IMR-90 (cell line): Measurements from ENCODE around the gene FRMD4B. TPM values are rescaled to one million over a fixed set of nuclear protein-coding genes. Genes with fewer than 3 reads are reported as not detected.

Source experiments
- ATAC-seq: fragments of 200-7000 bp; cut with Tn5 transposase; 2 replicates; pipeline ENCODE4 v1.9.1; 2020; ENCODE audit warnings: low read depth, mild to moderate bottlenecking, moderate library complexity
- BruUV-seq: library from RNA; stranded (reverse); fragments of 400-500 nt; replicated peaks from 2 replicates; lab custom pipeline; 2021; lab: Mats Ljungman, UMichigan
- CTCF ChIA-PET: fragments of 300-600 bp; formaldehyde crosslinking; extraction: SDS; loops from one replicate; lab custom pipeline; 2021; ENCODE audit warnings: antibody characterized with exemption; lab: Yijun Ruan, JAX
- POLR2A ChIA-PET: fragments of 300-600 bp; sonication (Branson Sonifier 250); formaldehyde crosslinking; loops from one replicate; lab custom pipeline; 2022; ENCODE audit warnings: antibody characterized with exemption; ENCODE audit not compliant: unreplicated experiment; lab: Charles Lee
- DNase-seq: peaks from one replicate; pipeline ENCODE4 v3.0.0; 2013
- H2AFZ ChIP-seq: replicated peaks from 2 replicates; pipeline ENCODE3; 2013; ENCODE audit warnings: low read length, mild to moderate bottlenecking; ENCODE audit not compliant: poor library complexity
- H2AK5ac ChIP-seq: 2 replicates; pipeline ENCODE4 v1.6.1; 2013; ENCODE audit warnings: low read depth, low read length, inconsistent platforms
- H2AK9ac ChIP-seq: replicated peaks from 2 replicates; pipeline ENCODE3; 2013; ENCODE audit warnings: mild to moderate bottlenecking, low read depth, low read length, moderate library complexity; ENCODE audit not compliant: poor library complexity
- H2BK120ac ChIP-seq: 2 replicates; pipeline ENCODE4 v1.6.1; 2013; ENCODE audit warnings: low read depth, low read length, inconsistent platforms
- H2BK15ac ChIP-seq: 3 replicates; pipeline ENCODE4 v1.6.1; 2013; ENCODE audit warnings: low read depth, low read length, inconsistent platforms
- H2BK20ac ChIP-seq: 2 replicates; pipeline ENCODE4 v1.6.1; 2013; ENCODE audit warnings: low read depth, mild to moderate bottlenecking, inconsistent platforms, low read length, moderate library complexity
- H2BK5ac ChIP-seq: 2 replicates; pipeline ENCODE4 v1.6.1; 2013; ENCODE audit warnings: mild to moderate bottlenecking, low read depth, low read length, inconsistent platforms; ENCODE audit not compliant: poor library complexity, severe bottlenecking
- H3K14ac ChIP-seq: replicated peaks from 2 replicates; pipeline ENCODE4 v1.6.1; 2013; ENCODE audit warnings: low read depth, low read length, inconsistent platforms
- H3K18ac ChIP-seq: 2 replicates; pipeline ENCODE4 v1.6.1; 2013; ENCODE audit warnings: low read depth, low read length, control low read depth
- H3K23ac ChIP-seq: 2 replicates; pipeline ENCODE4 v1.6.1; 2013; ENCODE audit warnings: low read depth, low read length, inconsistent platforms
- H3K27ac ChIP-seq: 2 replicates; pipeline ENCODE4 v1.5.1; 2013; ENCODE audit warnings: mild to moderate bottlenecking, control low read depth, low read length; ENCODE audit not compliant: insufficient read depth
- H3K27me3 ChIP-seq: 2 replicates; pipeline ENCODE4 v1.6.1; 2013; ENCODE audit warnings: low read length; ENCODE audit not compliant: control insufficient read depth, insufficient read depth
- H3K36me3 ChIP-seq: 2 replicates; pipeline ENCODE4 v1.6.1; 2013; ENCODE audit warnings: low read length, mixed read lengths; ENCODE audit not compliant: control insufficient read depth, insufficient read depth
- H3K4ac ChIP-seq: 2 replicates; pipeline ENCODE4 v1.6.1; 2013; ENCODE audit warnings: low read depth, low read length, inconsistent platforms
- H3K4me1 ChIP-seq: 2 replicates; pipeline ENCODE4 v1.6.1; 2013; ENCODE audit warnings: low read length, mixed read lengths; ENCODE audit not compliant: control insufficient read depth, insufficient read depth
- H3K4me2 ChIP-seq: 2 replicates; pipeline ENCODE4 v1.6.1; 2013; ENCODE audit warnings: low read depth, mild to moderate bottlenecking, control low read depth, low read length, moderate library complexity
- H3K4me3 ChIP-seq: 2 replicates; pipeline ENCODE4 v1.5.1; 2013; ENCODE audit warnings: low read depth, mild to moderate bottlenecking, control low read depth, low read length, moderate library complexity; ENCODE audit not compliant: insufficient read depth
- H3K56ac ChIP-seq: 2 replicates; pipeline ENCODE4 v1.6.1; 2013; ENCODE audit warnings: low read length, inconsistent platforms; ENCODE audit not compliant: insufficient read depth; ENCODE audit errors: extremely low read depth
- H3K79me1 ChIP-seq, 2 experiments: 2 replicates each; pipeline ENCODE4 v1.6.1; 2013; ENCODE audit warnings: low read length in 2 of 2, inconsistent platforms in 1 of 2, low read depth in 1 of 2
- H3K9ac ChIP-seq: 2 replicates; pipeline ENCODE4 v1.6.1; 2013; ENCODE audit warnings: low read depth, low read length, control low read depth
- H3K9me1 ChIP-seq: 2 replicates; pipeline ENCODE4 v1.6.1; 2013; ENCODE audit warnings: low read length, inconsistent platforms; ENCODE audit not compliant: insufficient read depth
- H3K9me3 ChIP-seq: 2 replicates; pipeline ENCODE4 v1.6.1; 2013; ENCODE audit warnings: low read length; ENCODE audit not compliant: control insufficient read depth, insufficient read depth
- H4K20me1 ChIP-seq: 2 replicates; pipeline ENCODE4 v1.6.1; 2013; ENCODE audit warnings: low read length, inconsistent platforms; ENCODE audit not compliant: insufficient read depth
- H4K5ac ChIP-seq: 2 replicates; pipeline ENCODE4 v1.6.1; 2013; ENCODE audit warnings: mild to moderate bottlenecking, low read depth, low read length, control low read depth
- H4K8ac ChIP-seq, 2 experiments: 2 replicates each; pipeline ENCODE4 v1.6.1; 2013; ENCODE audit warnings: low read depth in 2 of 2, low read length in 2 of 2, control low read depth in 1 of 2, inconsistent platforms in 1 of 2
- H4K91ac ChIP-seq: 2 replicates; pipeline ENCODE4 v1.6.1; 2013; ENCODE audit warnings: low read depth, low read length, inconsistent platforms; ENCODE audit not compliant: insufficient read depth
- BHLHE40 ChIP-seq: fragments of 150-350 bp; IDR thresholded peaks from 2 replicates; pipeline ENCODE4 v1.6.1; 2016; ENCODE audit warnings: mild to moderate bottlenecking, low read depth, low read length
- CEBPB ChIP-seq: IDR thresholded peaks from 2 replicates; pipeline ENCODE4 v1.6.1; 2012; ENCODE audit warnings: low read depth, low read length, improper control_type of control experiment
- CHD1 ChIP-seq: IDR thresholded peaks from 2 replicates; pipeline ENCODE4 v1.6.1; 2012; ENCODE audit warnings: low read depth, low read length, improper control_type of control experiment
- CTCF ChIP-seq: conservative IDR thresholded peaks from 2 replicates; pipeline ENCODE4 v1.5.1; 2012; ENCODE audit warnings: mild to moderate bottlenecking, low read depth, low read length, improper control_type of control experiment
- MAFK ChIP-seq: IDR thresholded peaks from 2 replicates; pipeline ENCODE4 v1.6.1; 2012; ENCODE audit warnings: low read depth, low read length, improper control_type of control experiment
- MXI1 ChIP-seq: IDR thresholded peaks from 2 replicates; pipeline ENCODE4 v1.6.1; 2012; ENCODE audit warnings: low read depth, mild to moderate bottlenecking, low read length, moderate library complexity, borderline replicate concordance
- NFE2L2 ChIP-seq: fragments of 150-350 bp; IDR thresholded peaks from 2 replicates; pipeline ENCODE4 v1.6.1; 2016; ENCODE audit warnings: low read depth, mild to moderate bottlenecking, low read length
- POLR2A ChIP-seq: IDR thresholded peaks from 2 replicates; pipeline ENCODE4 v1.6.1; 2012; ENCODE audit warnings: mild to moderate bottlenecking, low read depth, low read length
- RAD21 ChIP-seq: IDR thresholded peaks from 2 replicates; pipeline ENCODE4 v1.6.1; 2012; ENCODE audit warnings: low read length, improper control_type of control experiment
- RCOR1 ChIP-seq: IDR thresholded peaks from 2 replicates; pipeline ENCODE4 v1.6.1; 2012; ENCODE audit warnings: mild to moderate bottlenecking, low read length, improper control_type of control experiment; ENCODE audit not compliant: insufficient replicate concordance
- RFX5 ChIP-seq: IDR thresholded peaks from 2 replicates; pipeline ENCODE4 v1.8.0; 2012; ENCODE audit warnings: low read depth, mild to moderate bottlenecking, low read length, moderate library complexity
- SMC3 ChIP-seq: fragments of 150-350 bp; IDR thresholded peaks from 2 replicates; pipeline ENCODE4 v1.6.1; 2016; ENCODE audit warnings: low read depth, mild to moderate bottlenecking, antibody characterized with exemption, low read length, moderate library complexity
- USF2 ChIP-seq: fragments of 150-350 bp; IDR thresholded peaks from 2 replicates; pipeline ENCODE4 v1.6.1; 2017; ENCODE audit warnings: mild to moderate bottlenecking, antibody characterized with exemption, low read length, low read depth
- WGBS, 2 experiments: methylation state at CpG; one replicate each; pipeline versions ENCODE4 v1.1.5 to v1.1.7; 2013; ENCODE audit warnings: missing lambda C conversion rate in 2 of 2; ENCODE audit not compliant: insufficient read length in 1 of 2; ENCODE audit errors: extremely low coverage in 2 of 2; 5-methylcytosine and 5-hydroxymethylcytosine counted together
- dilution Hi-C: fragments of 300-500 bp; cut with HindIII; formaldehyde crosslinking; loops from one replicate; pipeline ENCODE4 v1.14.3; 2018; ENCODE audit warnings: low sequenced_read_pairs; ENCODE audit not compliant: unreplicated experiment
- in situ Hi-C: fragments of 300-500 bp; cut with MboI; formaldehyde crosslinking; loops from 3 replicates; pipeline ENCODE4 v1.14.3; 2019; ENCODE audit warnings: low sequenced_read_pairs, inconsistent platforms, mixed read lengths
- intact Hi-C: fragments of 100-400 bp; cut with micrococcal nuclease; formaldehyde crosslinking; loops from 2 replicates; pipeline ENCODE4 v1.10.0; 2022
- polyA plus RNA-seq, 3 experiments: library from polyadenylated mRNA; depleted of rRNA; stranded (reverse); fragments of >200 nt; gene quantifications; 2 replicates each; pipeline ENCODE4 v1.2.3, GENCODE V29; 2012; ENCODE audit warnings: low replicate concordance in 1 of 3
- total RNA-seq: library from RNA; depleted of rRNA; stranded (reverse); fragments of >200 nt; gene quantifications from 2 replicates; pipeline ENCODE4 v1.2.3, GENCODE V29; 2012

Gene FRMD4B
- total and polyA plus RNA-seq, 2 of the 4 experiments (the other 2 are of a cell fraction), result 0.14 to 0.36 TPM

DNA sequence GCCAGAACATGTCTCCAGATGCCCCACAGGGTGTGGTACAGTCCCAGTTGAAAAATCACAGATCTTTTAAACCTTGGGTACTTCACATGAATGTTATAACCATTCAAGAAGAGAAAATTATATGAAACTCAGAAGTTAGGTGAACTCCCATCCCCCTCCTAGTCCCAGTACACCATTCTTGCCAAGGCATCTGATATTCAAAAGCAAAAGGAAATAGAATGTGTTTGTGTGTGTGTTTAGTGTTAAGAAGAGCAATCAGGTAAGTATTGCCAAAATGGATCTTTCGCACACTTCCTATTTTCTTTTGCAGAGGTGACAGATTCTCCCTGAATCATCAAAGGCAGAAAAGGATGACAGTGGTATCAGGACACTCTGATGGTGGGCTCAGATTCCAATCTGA, 219.4 kb downstream of the FRMD4B start:
- no peaks in the 10 kb centered on the region for H3K9me3 ChIP-seq
- TF ChIP-seq USF2, result no peak
- TF ChIP-seq MAFK, result no peak
- TF ChIP-seq RFX5, result no peak
- TF ChIP-seq SMC3, result no peak
- TF ChIP-seq BHLHE40, result no peak
- no peak for TF ChIP-seq CHD1
- no peak for TF ChIP-seq POLR2A
- TF ChIP-seq CEBPB, result no peak
- TF ChIP-seq RAD21, result no peak
- TF ChIP-seq NFE2L2, result no peak
- TF ChIP-seq MXI1, result no peak
- no peak for TF ChIP-seq RCOR1
- TF ChIP-seq CTCF, result no peak

More for the DNA sequence above, 219.4 kb downstream of the FRMD4B start:
- Histone ChIP-seq H2BK120ac (no peak overlapping the region), H3K4me1 (no peaks in the 10 kb centered on the region), H3K4ac (no peak overlapping the region), H3K18ac (no peak overlapping the region), H3K56ac (no peak overlapping the region), H2AK9ac (no peak overlapping the region), H3K14ac (no peak overlapping the region), H3K23ac (no peak overlapping the region), H3K9me1 (no peaks in the 10 kb centered on the region), H3K36me3 (no peaks in the 10 kb centered on the region), H3K79me1 (no peaks in the 10 kb centered on the region), H3K4me2 (no peak overlapping the region), H2AFZ (no peak overlapping the region), H4K5ac (no peak overlapping the region), H4K8ac (no peak overlapping the region), H3K9ac (no peak overlapping the region), H3K27ac (no peak overlapping the region), H4K20me1 (no peaks in the 10 kb centered on the region), H2BK5ac (no peak overlapping the region), H4K91ac (no peak overlapping the region), H2BK20ac (no peak overlapping the region), H3K4me3 (no peak overlapping the region), H2BK15ac (no peak overlapping the region), H3K27me3 (peaks cover 16% of the 10 kb centered on the region), H2AK5ac (no peak overlapping the region)
- intact Hi-C loops (loop anchor here (5.0 kb wide), 1 partner anchor 636 kb away; no protein-coding TSS in a partner anchor), in situ Hi-C loops (loop anchor here (10.0 to 25.0 kb wide), 2 partner anchors 278 to 796 kb away; no protein-coding TSS in a partner anchor), dilution Hi-C loops (no loop called here)
- no TSS peak for BruUV-seq
- DNase-seq (no peak), ATAC-seq (no peak)
- WGBS, 2 experiments, result no CpG with 5 or more reads among the region's 1 CpG
- ChIA-PET POLR2A (no interaction called here), CTCF (no interaction called here)
